ENCODE results near the gene PPFIA2.
"Not testable (repeated sequence)": the region's sequence is repeated elsewhere in the genome, so short reads cannot be mapped to it uniquely, and the experiment has no call there.

PPFIA2 gene

DNA sequence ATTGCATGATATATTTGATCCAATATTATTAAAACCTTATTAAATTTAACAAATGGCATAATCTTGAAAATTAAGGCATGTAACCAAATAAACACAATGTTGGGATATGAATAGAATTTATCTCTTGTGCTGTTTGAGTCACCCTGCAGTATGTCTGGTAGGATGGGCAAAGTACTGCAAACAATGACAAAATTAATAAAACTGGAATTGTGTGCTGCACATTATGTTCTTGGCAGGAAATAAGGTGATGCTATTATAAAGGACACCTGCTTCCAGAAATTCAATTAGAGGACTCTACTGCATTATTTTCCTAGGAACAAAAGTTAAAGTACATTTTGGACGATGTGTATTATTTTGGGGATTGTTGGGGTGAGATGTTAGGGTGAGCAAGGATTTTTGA is 132.7 kb downstream of the PPFIA2 start:
- H3K9me3 Mint-ChIP-seq, result no peaks in the 10 kb centered on the region
- no peaks in the 10 kb centered on the region for H3K36me3 Mint-ChIP-seq (ENCODE audit: low read depth)
- H3K27ac Mint-ChIP-seq, result no peak overlapping the region
- intact Hi-C loops (cut with micrococcal nuclease), result no loop called here
- no peaks in the 10 kb centered on the region for H3K27me3 Mint-ChIP-seq
- no peaks in the 10 kb centered on the region for H3K4me1 Mint-ChIP-seq (ENCODE audit: low read depth)
- H3K4me3 Mint-ChIP-seq, result no peak overlapping the region

DNA sequence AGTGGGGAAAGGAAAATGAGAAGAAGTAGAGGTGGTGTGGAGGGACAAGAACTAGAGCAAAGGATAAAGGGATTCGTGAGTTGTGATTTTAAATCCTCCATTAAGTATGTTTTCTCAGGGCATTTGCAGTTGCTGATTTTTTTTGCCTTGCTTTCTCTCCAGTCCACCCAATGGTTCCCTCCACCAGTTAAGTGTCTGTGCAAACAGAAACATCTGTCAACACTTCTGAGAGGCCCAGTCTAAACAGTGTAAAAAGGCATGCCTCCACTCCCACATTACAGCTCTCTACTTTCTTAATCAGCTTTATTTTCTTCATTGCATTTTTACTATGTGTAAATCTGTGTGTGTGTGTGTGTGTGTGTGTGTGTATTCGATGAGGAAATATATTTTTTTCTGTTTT is 141.2 kb downstream of the PPFIA2 start:
- Mint-ChIP-seq H3K36me3 (ENCODE audit: low read depth) (no peaks in the 10 kb centered on the region), H3K4me3 (no peak overlapping the region), H3K4me1 (ENCODE audit: low read depth) (no peaks in the 10 kb centered on the region), H3K27me3 (no peaks in the 10 kb centered on the region), H3K27ac (no peak overlapping the region), H3K9me3 (no peaks in the 10 kb centered on the region)
- intact Hi-C loops (cut with micrococcal nuclease), result no loop called here

DNA sequence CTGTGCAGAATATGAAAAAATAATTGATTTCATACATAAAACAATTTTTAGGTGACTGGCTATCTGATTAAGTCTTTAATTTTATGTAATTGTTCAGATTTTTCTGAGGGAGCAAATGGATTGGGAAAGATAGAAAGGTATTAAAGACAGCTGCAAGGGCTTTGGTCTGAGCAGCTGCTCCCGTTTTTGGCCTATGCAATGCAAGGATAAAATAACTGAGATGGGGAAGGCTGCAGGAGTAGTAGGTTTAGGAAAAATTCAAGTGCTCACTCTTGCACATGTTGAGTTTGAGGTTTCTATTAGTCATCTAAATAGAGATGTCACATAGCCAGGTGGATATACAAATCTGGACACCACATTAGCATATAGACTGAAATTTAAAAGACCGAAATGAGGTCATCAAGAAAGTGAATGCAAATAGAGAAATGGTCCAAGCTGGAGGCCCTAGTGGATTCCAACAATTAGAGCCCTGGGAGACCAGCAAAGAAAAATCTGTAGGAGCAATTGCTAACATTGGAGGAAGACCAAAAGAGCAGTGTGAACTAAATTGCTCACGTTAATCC is 144.0 kb downstream of the PPFIA2 start:
- intact Hi-C loops (cut with micrococcal nuclease), result no loop called here
- Mint-ChIP-seq H3K27me3 (no peaks in the 10 kb centered on the region), H3K36me3 (ENCODE audit: low read depth) (no peaks in the 10 kb centered on the region)

DNA sequence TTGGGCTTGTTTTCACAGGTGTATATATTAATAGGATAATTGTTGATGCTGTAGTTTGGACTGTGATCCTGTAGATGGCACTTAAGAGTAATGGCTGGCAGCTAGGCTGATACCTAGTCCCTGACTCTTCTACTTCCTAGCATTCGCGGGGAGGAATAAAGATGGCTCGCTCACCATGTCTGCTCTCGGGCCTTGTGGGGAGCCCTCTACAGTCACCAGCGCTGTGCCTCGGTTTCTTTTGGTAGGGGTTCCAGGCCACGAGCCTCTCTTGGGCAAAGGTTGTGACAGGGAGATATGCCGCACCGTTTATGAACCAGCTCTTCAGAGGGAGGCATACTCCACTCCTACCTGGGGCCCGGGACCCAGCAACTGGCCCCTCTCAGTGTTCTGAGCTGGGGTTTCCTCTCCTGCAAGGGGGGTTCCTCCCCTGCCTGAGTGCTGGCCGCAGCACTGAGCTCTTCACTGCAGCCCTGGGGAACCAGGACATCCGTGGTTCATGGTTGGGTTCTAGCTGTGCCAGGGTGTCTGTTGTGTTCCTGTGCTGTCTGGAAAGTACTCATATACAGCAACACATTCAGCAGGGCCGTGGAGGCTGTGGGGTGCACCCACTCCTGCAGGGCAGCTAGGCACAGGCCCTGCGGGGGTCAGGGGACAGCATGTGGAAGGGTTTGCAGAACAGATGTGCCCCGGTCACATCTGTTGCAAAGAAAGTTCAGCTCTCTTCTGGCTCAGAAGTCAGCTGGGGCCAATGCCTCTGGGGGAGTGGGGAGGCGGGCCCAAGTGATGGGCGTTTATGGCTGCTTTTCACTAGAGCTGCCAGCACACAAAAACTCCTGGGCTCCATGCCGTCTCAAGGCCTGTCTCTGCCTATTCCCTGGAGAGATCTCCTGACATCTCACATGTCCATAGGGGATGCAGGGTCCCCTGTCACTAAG is 147.9 kb downstream of the PPFIA2 start:
- H3K36me3 Mint-ChIP-seq (ENCODE audit: low read depth), result no peaks in the 10 kb centered on the region
- no peaks in the 10 kb centered on the region for H3K27me3 Mint-ChIP-seq
- no peak overlapping the region for H3K4me3 Mint-ChIP-seq
- H3K27ac Mint-ChIP-seq, result no peak overlapping the region
- no peaks in the 10 kb centered on the region for H3K4me1 Mint-ChIP-seq (ENCODE audit: low read depth)
- no peaks in the 10 kb centered on the region for H3K9me3 Mint-ChIP-seq
- intact Hi-C loops (cut with micrococcal nuclease), result no loop called here

More for the DNA sequence above, 144.0 kb downstream of the PPFIA2 start:
- no peak overlapping the region for H3K4me3 Mint-ChIP-seq
- no peaks in the 10 kb centered on the region for H3K4me1 Mint-ChIP-seq (ENCODE audit: low read depth)
- H3K27ac Mint-ChIP-seq, result no peak overlapping the region
- no peaks in the 10 kb centered on the region for H3K9me3 Mint-ChIP-seq

DNA sequence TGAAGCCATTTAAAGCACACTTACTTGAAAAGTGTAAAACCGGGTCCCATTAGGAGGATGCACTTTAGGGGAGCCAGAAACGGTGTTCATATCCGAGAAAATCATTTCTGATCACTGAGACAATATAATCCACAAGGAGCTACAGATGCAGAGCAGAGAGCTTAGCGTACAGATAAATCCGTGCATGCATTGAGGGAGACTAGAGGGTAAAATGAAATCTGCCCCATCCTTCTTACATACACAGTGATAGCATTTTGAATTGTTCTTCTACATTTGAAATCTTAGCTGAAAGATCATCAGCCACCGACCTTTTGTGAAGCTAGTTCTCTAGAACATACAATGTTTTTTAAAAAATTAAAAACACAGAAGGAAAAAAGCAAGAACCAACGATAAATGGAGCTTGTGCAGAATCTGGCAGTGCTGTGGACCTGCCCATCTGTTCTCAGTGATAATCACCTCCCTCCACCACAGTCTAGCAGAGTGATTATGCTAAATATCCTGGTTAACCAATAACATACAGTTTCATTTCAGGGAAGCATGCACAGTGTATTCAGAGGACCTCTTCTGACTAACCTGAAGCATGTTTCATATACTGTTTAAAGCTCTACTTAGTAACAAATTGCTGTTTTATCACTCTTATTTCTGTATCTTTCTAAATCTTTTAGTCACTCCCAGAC is 161.1 kb downstream of the PPFIA2 start:
- H3K27ac Mint-ChIP-seq, result no peak overlapping the region
- H3K36me3 Mint-ChIP-seq (ENCODE audit: low read depth), result no peaks in the 10 kb centered on the region
- H3K4me3 Mint-ChIP-seq, result no peak overlapping the region

DNA sequence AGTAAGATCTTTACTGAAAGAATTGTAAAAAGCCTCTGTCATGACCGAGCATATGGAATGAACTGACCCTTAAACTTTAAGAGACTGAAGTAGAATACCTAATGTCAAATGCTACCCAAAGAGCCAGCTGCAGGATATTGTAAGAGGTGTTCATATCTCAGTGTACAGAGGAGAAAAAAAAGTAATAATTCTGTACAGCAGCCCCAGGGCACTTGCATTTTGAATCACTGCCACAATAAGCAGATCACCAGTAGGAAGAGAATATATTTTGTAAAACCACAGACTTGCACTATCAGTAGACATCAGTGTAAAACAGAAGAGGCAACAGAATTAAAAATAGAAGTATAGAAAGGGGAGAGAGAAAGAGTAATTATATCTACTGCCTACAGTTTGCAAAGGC is 162.6 kb downstream of the PPFIA2 start:
- Mint-ChIP-seq H3K4me1 (ENCODE audit: low read depth) (no peaks in the 10 kb centered on the region), H3K27ac (no peak overlapping the region), H3K4me3 (no peak overlapping the region), H3K9me3 (peaks cover 9% of the 10 kb centered on the region), H3K27me3 (no peaks in the 10 kb centered on the region), H3K36me3 (ENCODE audit: low read depth) (no peaks in the 10 kb centered on the region)
- intact Hi-C loops (cut with micrococcal nuclease), result no loop called here

More for the DNA sequence above, 161.1 kb downstream of the PPFIA2 start:
- no peaks in the 10 kb centered on the region for H3K4me1 Mint-ChIP-seq (ENCODE audit: low read depth)
- H3K27me3 Mint-ChIP-seq, result no peaks in the 10 kb centered on the region
- H3K9me3 Mint-ChIP-seq, result no peaks in the 10 kb centered on the region
- intact Hi-C loops (cut with micrococcal nuclease), result no loop called here

DNA sequence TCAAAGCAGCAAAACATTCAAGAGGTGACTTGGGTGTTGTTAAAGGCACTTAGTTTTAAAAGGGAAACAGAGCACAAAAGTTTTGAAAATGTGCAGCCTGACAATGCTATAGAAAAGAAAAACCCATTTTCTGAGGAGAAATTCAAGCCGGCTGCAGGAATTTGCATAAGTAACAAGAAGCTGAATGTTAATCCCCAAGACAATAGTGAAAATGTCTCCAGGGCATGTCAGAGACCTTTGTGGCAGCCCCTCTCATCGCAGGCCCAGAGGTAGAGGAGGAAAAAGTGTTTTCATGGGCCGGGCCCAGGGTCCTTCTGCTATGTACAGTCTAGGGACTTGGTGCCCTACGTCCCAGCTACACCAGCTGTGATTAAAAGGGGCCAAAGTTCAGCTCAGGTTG is 167.9 kb downstream of the PPFIA2 start:
- Mint-ChIP-seq H3K4me1 (ENCODE audit: low read depth) (no peaks in the 10 kb centered on the region), H3K9me3 (peaks cover 23% of the 10 kb centered on the region), H3K36me3 (ENCODE audit: low read depth) (no peaks in the 10 kb centered on the region), H3K27ac (no peak overlapping the region), H3K4me3 (no peak overlapping the region), H3K27me3 (no peaks in the 10 kb centered on the region)
- intact Hi-C loops (cut with micrococcal nuclease), result no loop called here

DNA sequence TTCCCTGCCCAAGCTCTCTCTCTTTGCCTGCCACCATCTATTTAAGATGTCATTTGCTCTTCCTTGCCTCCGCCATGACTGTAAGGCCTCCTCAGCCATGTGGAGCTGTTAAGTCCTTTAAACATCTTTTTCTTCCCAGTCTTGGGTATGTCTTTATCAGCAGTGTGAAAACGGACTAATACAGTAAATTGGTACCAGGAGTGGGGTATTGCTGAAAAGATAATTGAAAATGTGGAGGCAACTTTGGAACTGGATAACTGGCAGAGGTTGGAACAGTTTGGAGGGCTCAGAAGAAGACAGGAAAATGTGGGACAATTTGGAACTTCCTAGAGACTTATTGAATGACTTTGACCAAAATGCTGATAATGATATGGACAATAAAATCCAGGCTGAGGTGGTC is 168.4 kb downstream of the PPFIA2 start:
- H3K4me3 Mint-ChIP-seq; H3K36me3 Mint-ChIP-seq (ENCODE audit: low read depth); intact Hi-C loops (cut with micrococcal nuclease); H3K27me3 Mint-ChIP-seq; H3K4me1 Mint-ChIP-seq (ENCODE audit: low read depth); H3K27ac Mint-ChIP-seq: not testable (repeated sequence)
- H3K9me3 Mint-ChIP-seq, result peaks cover 23% of the 10 kb centered on the region

DNA sequence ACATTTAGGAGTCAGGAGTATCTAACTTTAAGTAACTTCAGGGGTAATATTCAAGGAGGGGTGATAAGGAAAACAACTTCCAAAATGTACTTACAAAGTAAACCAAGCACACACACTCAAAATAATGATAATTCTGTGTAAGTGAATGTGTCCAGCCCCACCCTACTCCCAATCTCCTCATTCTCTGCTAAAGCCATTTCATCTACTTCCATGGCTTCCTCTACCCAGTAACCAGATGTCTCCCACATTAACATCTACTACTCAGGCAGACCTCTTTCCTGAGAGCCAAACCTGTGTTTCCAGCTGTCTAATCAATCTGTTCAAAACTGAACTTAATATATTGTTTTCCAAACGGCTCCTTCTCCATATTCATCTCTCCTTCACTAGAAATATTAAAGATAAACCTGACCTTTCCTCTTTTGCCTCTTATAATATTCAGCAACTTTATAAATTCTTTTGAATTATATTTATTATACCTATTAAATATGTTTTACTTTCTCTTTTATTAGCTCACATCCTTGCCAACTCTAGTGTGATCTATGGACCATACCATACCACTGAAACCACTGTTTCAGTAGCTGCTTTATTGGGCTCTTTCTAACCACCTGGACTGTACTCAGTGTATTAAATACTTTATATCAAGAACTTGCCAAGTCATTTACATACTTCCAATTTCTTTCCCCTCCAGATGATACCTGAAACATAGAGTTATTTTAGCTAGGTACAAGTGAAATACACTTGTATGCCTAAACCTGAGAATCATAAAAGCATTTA is 170.7 kb downstream of the PPFIA2 start:
- Mint-ChIP-seq H3K4me1 (ENCODE audit: low read depth) (no peaks in the 10 kb centered on the region), H3K9me3 (peaks cover 23% of the 10 kb centered on the region), H3K27ac (no peak overlapping the region), H3K27me3 (no peaks in the 10 kb centered on the region), H3K4me3 (no peak overlapping the region), H3K36me3 (ENCODE audit: low read depth) (no peaks in the 10 kb centered on the region)
- intact Hi-C loops (cut with micrococcal nuclease), result no loop called here

DNA sequence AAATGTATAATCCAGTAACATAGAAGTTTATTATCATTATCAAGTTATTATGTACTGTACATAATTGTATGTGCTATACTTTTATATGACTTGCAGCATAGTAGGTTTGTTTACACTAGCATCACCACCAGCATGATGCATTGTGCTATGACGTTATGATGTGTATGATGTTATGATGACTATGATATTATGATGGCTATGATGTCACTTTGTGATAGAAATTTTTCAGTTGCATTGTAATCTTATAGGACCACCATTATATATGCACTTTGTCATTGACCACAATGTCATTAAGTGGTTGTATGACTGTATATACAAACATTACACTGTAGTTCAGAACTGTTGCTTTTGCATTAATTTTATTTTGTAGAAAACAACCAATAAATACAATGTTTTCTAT is 173.4 kb downstream of the PPFIA2 start:
- intact Hi-C loops (cut with micrococcal nuclease), result no loop called here
- H3K4me1 Mint-ChIP-seq (ENCODE audit: low read depth), result no peaks in the 10 kb centered on the region
- H3K9me3 Mint-ChIP-seq, result peaks cover 7% of the 10 kb centered on the region
- no peak overlapping the region for H3K4me3 Mint-ChIP-seq
- no peaks in the 10 kb centered on the region for H3K27me3 Mint-ChIP-seq
- H3K27ac Mint-ChIP-seq, result no peak overlapping the region
- H3K36me3 Mint-ChIP-seq (ENCODE audit: low read depth), result no peaks in the 10 kb centered on the region

DNA sequence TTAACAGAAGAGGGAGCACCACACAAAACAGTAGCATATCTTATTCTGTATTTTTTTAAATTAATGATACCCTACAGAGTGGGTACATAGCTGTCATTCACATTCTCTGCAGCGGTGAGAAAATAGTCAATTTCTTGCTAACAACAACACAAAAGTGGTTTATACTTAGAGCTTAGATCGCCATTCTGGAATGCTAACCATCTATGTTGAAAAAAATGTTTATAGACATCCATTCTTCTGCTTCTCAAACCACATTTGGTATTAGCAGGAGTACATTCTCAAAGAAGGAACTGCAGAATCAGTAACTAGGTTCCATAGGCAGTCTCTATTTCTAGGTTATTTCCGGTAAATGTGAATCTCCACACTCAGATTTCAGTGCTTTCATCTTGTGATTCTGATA is 185.9 kb downstream of the PPFIA2 start:
- Mint-ChIP-seq H3K36me3 (ENCODE audit: low read depth) (no peaks in the 10 kb centered on the region), H3K27ac (no peak overlapping the region)

DNA sequence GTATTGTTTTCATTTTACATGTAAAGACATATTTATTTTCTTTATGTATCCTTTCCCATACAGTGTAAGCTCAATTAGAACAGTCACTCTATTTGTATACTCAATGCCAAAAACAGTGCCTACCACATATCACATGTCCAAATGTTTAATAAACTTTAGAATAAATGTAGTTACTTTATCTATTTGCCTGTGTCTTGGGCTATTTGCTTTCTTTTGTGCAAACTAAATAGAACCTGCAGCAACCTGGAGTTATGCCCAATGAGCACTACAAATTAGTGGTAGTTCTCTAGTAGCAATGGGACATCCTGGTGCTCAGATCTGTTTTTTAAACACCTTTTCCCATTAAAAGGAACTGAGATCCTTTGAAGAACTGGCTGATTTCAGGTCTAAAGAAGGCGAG is 186.7 kb downstream of the PPFIA2 start:
- Mint-ChIP-seq H3K9me3 (no peaks in the 10 kb centered on the region), H3K36me3 (ENCODE audit: low read depth) (no peaks in the 10 kb centered on the region), H3K4me1 (ENCODE audit: low read depth) (no peaks in the 10 kb centered on the region), H3K27me3 (no peaks in the 10 kb centered on the region), H3K27ac (no peak overlapping the region), H3K4me3 (no peak overlapping the region)
- intact Hi-C loops (cut with micrococcal nuclease), result no loop called here

More for the DNA sequence above, 185.9 kb downstream of the PPFIA2 start:
- Mint-ChIP-seq H3K4me3 (no peak overlapping the region), H3K4me1 (ENCODE audit: low read depth) (no peaks in the 10 kb centered on the region), H3K27me3 (no peaks in the 10 kb centered on the region), H3K9me3 (no peaks in the 10 kb centered on the region)
- intact Hi-C loops (cut with micrococcal nuclease), result no loop called here

DNA sequence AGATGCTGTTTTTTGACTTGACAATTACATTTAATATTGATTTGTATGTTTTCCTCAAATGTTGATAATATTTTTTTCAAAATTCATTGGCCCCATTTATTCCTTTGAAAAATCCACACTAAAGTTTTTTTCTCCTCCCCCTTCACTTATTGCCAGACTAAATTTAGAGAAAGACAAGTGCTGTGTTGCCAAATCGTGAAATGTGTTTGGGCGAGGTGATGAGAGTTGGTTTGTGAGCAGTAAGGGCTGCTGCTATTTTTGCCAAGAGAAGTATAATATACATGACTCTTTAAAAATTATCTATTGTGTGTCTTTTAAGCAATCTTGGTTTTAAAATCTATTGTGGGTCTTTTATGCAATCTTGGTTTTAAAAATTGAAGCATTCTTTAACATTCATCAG is 188.9 kb downstream of the PPFIA2 start:
- H3K27me3 Mint-ChIP-seq, result no peaks in the 10 kb centered on the region
- no peak overlapping the region for H3K4me3 Mint-ChIP-seq
- H3K36me3 Mint-ChIP-seq (ENCODE audit: low read depth), result no peaks in the 10 kb centered on the region
- no peaks in the 10 kb centered on the region for H3K9me3 Mint-ChIP-seq
- no peak overlapping the region for H3K27ac Mint-ChIP-seq
- intact Hi-C loops (cut with micrococcal nuclease), result no loop called here
- H3K4me1 Mint-ChIP-seq (ENCODE audit: low read depth), result no peaks in the 10 kb centered on the region

DNA sequence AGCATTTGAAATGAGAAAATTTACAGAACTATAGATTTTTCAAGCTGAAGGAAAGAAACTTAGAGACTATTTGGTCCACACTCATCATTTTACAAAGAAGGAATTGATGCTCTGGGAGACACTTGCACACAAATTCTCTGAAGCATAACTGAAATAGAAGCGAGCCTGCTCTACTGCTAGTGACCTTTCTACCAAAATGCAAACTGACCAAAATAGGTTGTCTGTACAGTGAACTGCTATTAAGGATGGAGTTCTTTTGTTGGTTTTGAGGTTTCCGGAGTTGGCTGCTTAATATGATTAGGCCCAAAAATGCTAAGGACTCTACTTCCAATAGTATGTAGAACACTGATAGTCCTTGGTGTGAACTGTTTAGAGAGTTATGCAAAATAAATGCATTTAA is 194.9 kb downstream of the PPFIA2 start:
- H3K4me3 Mint-ChIP-seq, result no peak overlapping the region
- H3K36me3 Mint-ChIP-seq (ENCODE audit: low read depth), result no peaks in the 10 kb centered on the region
- intact Hi-C loops (cut with micrococcal nuclease), result no loop called here
- H3K27ac Mint-ChIP-seq, result no peak overlapping the region
- H3K9me3 Mint-ChIP-seq, result no peaks in the 10 kb centered on the region
- H3K27me3 Mint-ChIP-seq, result no peaks in the 10 kb centered on the region
- no peaks in the 10 kb centered on the region for H3K4me1 Mint-ChIP-seq (ENCODE audit: low read depth)
